HG02798 (cell line): ENCODE measurements around the gene TRAPPC3L.

Source experiments
- ATAC-seq: cut with Tn5 transposase; IDR thresholded peaks from one replicate; pipeline ENCODE4 v1.9.1; 2021; ENCODE audit warnings: mild to moderate bottlenecking; ENCODE audit not compliant: unreplicated experiment, poor library complexity

Gene TRAPPC3L

GRCh38 chr6:116471531-116471930 is 74.0 kb downstream of the TRAPPC3L start:
- ATAC-seq, result no peak

DNA sequence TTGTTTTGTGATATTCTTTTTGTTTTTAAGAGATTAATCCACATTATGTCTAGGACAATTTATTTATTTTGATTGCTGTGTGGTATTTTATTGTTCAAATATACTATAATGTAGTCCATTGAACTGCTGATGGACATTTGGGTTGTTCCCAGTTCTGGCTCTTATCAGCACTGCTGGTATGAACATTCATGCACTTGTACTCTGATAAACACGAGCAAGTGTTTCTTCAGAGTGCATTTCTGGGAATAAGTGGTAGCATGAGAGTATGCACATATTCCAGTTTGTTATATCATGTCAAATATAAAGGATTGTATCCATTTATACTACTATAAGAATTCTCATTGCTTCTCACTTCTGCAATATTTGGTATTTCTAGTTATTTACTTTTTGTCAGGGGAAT is 77.2 kb downstream of the TRAPPC3L start:
- no peak for ATAC-seq

DNA sequence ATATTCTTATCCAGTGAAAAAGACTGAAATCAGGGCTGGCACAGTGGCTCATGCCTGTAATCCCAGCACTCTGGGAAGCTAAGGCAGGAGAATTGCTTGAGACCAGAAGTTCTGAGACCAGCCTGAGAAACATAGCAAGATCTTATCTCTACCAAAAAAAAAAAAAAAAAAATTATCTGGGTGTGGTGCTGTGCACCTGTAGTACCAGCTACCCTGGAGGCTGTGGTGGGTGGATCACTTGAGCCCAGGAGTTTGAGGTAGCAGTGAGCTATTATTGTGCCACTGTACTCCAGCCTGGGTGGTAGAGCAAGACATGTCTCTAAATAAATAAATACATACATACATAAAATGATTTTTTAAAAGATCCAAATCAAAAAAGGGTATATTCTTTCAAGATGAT is 78.0 kb downstream of the TRAPPC3L start:
- ATAC-seq, result no peak

DNA sequence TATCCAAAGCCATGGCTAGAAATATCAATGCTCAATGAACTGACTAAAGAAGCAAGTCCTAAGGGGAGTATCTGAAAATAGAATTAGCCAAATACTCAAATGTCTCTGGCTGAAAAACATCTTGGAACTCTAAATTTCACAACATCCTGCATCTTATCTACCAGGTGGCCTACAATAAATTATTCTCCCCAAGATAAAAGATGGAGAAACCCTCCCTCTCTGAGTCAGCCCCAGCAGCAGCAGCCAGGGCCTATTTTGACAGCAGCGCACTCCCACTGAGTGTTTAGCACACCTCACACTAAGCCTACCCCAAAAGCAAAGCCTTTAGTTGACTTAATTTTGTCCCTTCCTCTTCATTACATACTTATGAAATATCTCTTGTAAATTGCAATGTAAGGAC is 78.4 kb downstream of the TRAPPC3L start:
- no peak for ATAC-seq

DNA sequence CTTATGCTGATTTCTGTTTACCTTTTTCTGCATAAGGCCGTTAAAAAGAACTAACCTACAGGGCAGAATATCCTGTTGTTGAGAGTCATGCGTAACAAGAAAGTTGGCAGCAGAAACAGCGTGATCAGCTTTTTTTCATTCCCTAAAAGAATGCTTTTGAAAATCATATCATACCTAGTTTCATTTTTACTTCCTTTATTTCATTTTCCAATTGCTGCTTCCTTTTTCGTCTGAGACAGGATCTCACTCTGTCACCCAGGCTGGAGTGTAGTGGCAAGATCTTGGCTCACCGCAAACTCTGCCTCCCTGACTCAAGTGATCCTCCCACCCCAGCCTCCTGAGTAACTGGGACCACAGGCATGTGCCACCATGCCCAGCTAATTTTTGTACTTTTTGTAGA is 80.2 kb downstream of the TRAPPC3L start:
- ATAC-seq, result no peak

- no peak for ATAC-seq
Measured at GRCh38 chr6:116463301-116463700, 82.2 kb downstream of the TRAPPC3L start.

- ATAC-seq, result peak; percentile 91
Measured at GRCh38 chr6:116461932-116462885, 83.3 kb downstream of the TRAPPC3L start.

GRCh38 chr6:116461331-116461931 is 84.1 kb downstream of the TRAPPC3L start, which contains the start of gene CALHM6:
CALHM6 (plus strand) TSS chr6:116461375; CDS start chr6:116461930, 555 bp downstream.
- ATAC-seq, result no peak

- ATAC-seq, result no peak
Measured at GRCh38 chr6:116459927-116460326, 85.6 kb downstream of the TRAPPC3L start.

DNA sequence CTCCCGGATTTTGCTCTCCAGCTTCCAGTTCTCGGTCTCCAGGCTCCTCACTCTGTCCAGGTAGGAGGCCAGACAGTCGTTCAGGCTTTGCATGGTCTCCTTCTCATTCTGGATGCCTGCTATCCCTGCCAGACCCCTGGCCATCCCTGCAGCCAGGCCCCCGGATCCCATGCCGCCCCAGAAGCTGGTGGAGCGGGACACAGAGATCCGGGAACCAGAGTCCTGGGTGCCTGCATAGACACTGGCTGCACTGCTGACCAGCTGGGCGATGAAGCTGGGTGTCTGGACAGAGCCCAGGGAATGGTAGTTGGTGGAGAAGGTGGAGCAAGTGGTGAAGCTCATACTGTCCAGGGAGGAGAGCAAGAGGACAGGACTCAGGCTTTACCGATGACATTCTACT is 87.2 kb downstream of the TRAPPC3L start:
- ATAC-seq, result no peak

DNA sequence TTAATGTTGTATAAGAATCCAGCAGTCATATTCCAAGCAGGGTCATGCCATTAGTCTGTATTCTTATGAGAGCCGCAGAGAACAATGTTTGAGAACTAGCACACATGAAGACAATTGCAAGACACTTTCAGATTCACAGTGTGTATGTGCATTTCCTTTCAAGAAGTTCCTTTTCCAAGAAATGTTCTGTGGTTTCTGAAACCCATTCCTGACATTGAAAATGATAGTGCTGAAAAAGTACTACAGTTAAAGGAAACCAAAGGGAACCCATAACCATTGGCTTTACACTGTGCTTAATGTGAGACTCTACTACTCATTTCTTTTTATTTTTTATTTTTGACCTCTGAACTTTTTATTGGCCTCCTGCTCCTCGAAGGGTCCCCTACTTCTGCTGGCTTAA is 88.6 kb downstream of the TRAPPC3L start:
- no peak for ATAC-seq

DNA sequence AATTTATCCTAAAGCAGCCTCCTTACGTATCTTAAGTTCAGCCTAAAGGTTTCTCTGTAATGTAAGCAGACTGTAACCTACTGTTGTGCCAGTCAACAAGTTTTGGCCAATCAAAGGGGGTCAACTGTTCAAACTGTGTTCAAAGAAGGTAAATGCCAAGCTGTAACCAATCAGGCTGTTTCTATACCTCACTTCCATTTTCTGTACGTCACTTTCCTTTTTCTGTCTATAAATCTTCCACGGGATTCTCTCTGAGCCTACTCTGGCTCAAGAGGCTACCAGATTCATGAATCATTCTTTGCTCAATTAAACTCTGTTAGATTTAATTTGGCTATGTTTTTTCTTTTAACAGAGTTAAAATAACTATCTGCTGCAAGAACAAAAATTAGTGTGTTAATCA is 89.4 kb downstream of the TRAPPC3L start:
- ATAC-seq, result no peak

DNA sequence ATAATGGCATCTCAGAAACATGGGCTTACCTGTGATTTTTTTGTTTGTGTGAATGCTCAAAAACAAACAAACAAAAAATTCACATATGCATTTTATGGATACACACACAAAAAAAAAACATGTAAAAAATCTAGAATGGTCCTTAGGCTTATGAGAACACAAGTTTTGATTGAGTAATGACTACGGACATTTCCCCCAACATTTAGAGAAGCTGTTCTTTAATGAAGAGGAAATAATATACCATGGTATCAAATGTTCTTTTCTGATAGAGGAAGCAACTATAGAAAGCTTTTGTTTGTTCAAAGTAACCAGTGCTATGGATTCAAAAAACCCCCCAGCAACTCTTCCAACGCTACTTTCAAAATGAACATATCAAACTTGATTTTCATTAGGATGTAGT is 93.0 kb downstream of the TRAPPC3L start:
- ATAC-seq, result no peak

GRCh38 chr6:116451916-116452315 is 93.6 kb downstream of the TRAPPC3L start:
- no peak for ATAC-seq

GRCh38 chr6:116450769-116451740 is 94.4 kb downstream of the TRAPPC3L start:
- peak; percentile 85 for ATAC-seq

DNA sequence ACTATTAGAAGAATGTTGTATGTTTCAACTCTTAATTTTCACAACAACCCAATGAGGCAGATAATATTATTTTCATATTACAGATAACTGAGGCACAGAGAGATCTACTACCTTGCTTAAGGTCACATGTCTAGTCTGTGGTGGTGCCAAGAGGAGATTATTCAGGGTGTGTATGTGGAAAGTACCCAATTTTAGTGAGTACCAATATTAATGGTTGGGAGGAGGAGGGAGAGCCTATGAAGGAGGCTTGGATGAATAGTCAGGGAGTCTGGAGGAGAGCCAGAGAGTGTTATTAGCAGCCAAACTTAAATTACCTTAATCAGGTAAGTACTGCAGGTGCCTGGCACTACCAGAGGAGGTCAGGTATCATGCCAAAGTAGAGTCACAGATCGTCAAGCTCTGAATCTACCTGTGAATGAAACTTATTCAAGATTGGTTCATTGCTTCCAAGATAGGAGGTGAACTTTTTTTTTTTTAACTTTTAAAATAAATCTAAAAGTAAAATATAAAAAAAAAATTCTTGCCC is 95.2 kb downstream of the TRAPPC3L start:
- ATAC-seq, result no peak

DNA sequence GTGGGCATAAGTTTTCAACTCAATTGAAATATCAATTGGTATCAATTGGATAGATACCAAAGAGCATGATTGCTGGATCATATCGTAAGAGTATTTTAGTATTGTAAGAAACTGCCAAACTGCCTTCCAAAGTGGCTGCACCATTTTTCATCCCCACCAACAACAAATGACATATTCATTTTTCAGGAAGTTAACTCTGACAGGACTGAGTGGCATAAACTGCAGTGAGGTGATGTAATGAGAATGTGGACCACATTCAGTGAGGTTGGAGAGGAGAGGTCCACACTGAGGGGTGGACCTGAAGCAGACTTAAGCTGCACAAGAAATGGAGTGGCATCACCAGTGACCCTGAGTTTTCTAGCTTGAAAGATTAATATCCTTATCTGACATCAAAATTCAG is 95.9 kb downstream of the TRAPPC3L start:
- no peak for ATAC-seq

- ATAC-seq, result no peak
Measured at GRCh38 chr6:116447496-116448011, 97.9 kb downstream of the TRAPPC3L start.

DNA sequence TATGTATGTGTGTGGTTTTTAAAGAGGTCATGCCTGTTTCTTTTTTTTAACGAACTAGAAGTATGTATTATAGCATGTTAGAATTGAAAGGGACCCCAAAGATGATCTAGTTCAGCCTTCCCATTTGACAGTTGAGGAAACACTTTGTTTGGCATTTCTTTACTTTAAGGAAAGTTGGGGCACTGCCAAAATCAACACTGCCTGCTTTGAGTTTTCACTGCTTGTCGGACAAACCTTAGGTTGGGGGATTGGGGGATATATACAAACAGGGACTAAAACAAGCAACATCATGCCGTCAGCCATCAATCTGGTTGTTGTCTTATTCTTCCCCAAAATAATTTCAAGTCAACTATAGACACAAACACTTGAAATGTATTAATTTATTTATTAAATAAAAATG is 98.4 kb downstream of the TRAPPC3L start:
- ATAC-seq, result no peak

DNA sequence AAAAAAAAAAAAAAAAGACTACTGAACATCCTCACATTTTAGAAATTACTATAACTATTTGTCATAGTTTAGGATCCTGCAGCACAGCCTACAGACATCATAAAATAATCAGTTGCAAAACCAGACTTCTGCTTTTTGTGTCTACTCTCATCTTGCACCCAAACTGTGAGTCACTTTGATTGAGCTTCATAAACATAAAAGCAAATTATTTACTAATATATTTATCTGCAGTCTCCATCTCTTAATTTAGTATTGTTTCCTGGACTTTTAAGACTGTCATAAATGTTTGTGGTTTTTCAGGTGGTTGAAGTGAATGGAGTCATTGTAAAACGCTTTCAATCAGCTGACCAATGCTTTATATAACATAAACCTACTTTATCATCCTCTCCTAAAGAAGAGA is 99.1 kb downstream of the TRAPPC3L start:
- ATAC-seq, result no peak
